Nephron (organoid): Measurements from ENCODE around the gene HTR2A.

ENCODE experiments used
- H3K27ac Mint-ChIP-seq, 3 experiments: 2 replicates each; pipeline ENCODE4 v1.8.0; 2020; ENCODE audit warnings: mixed read lengths in 3 of 3, mild to moderate bottlenecking in 2 of 3, moderate library complexity in 1 of 3
- H3K27me3 Mint-ChIP-seq: 2 replicates; pipeline ENCODE4 v1.8.0; 2021; ENCODE audit warnings: low read depth, mild to moderate bottlenecking, moderate library complexity, mixed read lengths
- H3K36me3 Mint-ChIP-seq: 2 replicates; pipeline ENCODE4 v1.8.0; 2020; ENCODE audit warnings: low read depth, mixed read lengths
- H3K4me1 Mint-ChIP-seq: 2 replicates; pipeline ENCODE4 v1.8.0; 2020; ENCODE audit warnings: mixed read lengths
- H3K4me3 Mint-ChIP-seq, 3 experiments: 2 replicates each; pipeline ENCODE4 v1.8.0; 2020; ENCODE audit warnings: mild to moderate bottlenecking in 3 of 3, mixed read lengths in 3 of 3, moderate library complexity in 2 of 3
- H3K9me3 Mint-ChIP-seq: 2 replicates; pipeline ENCODE4 v1.8.0; 2020; ENCODE audit warnings: mixed read lengths
- TF ChIP-seq, protein P1 (sequence below), 3 experiments: fragments of 200-600 bp; sonication (generic); IDR thresholded peaks; one replicate each; pipeline ENCODE4 v1.5.0; 2021; ENCODE audit warnings: antibody characterized with exemption in 3 of 3; ENCODE audit not compliant: unreplicated experiment in 3 of 3

The HTR2A gene

DNA sequence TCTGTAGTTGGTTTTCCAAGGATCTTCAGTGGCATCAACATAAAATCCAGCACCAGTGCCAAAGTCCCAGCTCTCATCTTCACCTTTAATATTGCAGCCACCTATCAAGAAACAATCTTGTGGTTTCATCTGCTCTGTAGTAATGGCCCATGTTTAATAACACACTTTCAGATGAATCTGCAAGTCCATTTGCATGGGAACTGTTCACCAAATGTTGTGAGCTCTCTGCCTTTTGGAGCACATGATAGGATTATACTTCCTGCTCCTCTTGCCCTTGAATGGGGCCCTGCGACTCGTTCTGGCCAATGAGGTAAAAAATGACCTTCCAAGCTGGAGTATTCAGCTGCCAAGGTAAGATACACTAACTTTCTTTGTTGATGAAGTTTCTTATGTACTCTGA lies 114.2 kb downstream of the HTR2A start:
- Mint-ChIP-seq H3K27me3 (no peaks in the 10 kb centered on the region), H3K4me1 (no peaks in the 10 kb centered on the region), H3K36me3 (peaks cover 60% of the 10 kb centered on the region), H3K27ac (no peak overlapping the region), H3K9me3 (no peaks in the 10 kb centered on the region), H3K4me3 (no peak overlapping the region)
- TF ChIP-seq, protein P1, sequence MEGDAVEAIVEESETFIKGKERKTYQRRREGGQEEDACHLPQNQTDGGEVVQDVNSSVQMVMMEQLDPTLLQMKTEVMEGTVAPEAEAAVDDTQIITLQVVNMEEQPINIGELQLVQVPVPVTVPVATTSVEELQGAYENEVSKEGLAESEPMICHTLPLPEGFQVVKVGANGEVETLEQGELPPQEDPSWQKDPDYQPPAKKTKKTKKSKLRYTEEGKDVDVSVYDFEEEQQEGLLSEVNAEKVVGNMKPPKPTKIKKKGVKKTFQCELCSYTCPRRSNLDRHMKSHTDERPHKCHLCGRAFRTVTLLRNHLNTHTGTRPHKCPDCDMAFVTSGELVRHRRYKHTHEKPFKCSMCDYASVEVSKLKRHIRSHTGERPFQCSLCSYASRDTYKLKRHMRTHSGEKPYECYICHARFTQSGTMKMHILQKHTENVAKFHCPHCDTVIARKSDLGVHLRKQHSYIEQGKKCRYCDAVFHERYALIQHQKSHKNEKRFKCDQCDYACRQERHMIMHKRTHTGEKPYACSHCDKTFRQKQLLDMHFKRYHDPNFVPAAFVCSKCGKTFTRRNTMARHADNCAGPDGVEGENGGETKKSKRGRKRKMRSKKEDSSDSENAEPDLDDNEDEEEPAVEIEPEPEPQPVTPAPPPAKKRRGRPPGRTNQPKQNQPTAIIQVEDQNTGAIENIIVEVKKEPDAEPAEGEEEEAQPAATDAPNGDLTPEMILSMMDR (IDR thresholded peaks at IDR 0.05; ENCODE audit: unreplicated experiment in 3 of 3): no peak

DNA sequence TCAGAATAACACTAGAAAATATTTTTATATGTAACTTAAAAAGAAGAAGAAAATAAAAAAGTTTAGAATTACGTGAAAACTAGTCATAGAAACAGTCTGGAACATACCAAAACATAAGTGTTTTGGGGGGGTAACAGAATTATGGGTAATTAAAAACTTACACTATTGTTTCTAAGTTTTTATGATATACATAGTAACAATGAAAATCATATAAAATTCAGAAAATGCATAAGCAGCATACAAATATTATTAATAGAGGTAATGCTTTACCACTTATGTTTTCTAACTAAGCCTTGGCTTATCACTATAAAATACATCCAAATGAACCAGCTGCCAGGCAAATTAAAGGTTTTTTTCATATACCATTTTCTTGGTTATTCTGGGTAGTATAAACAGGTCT lies 114.8 kb downstream of the HTR2A start:
- peaks cover 60% of the 10 kb centered on the region for H3K36me3 Mint-ChIP-seq
- H3K27ac Mint-ChIP-seq: no peak overlapping the region
- TF ChIP-seq, protein P1 (IDR thresholded peaks at IDR 0.05; ENCODE audit: unreplicated experiment in 3 of 3): no peak
- no peaks in the 10 kb centered on the region for H3K4me1 Mint-ChIP-seq
- H3K27me3 Mint-ChIP-seq: no peaks in the 10 kb centered on the region
- H3K4me3 Mint-ChIP-seq: no peak overlapping the region
- no peaks in the 10 kb centered on the region for H3K9me3 Mint-ChIP-seq
